Thyroid gland (tissue), 4 donors: ENCODE results near the gene KCNIP4.

Experiments used
- CTCF ChIP-seq, 6 experiments: fragments of 200-600 bp in 3 of 6; fragments of 450-650 bp in 3 of 6; sonication (generic) in 3 of 6; IDR thresholded peaks; one replicate each; pipeline ENCODE4 v1.5.1; 2016 to 2019; ENCODE audit warnings: antibody characterized with exemption in 6 of 6, mild to moderate bottlenecking in 2 of 6, inconsistent platforms in 1 of 6, moderate library complexity in 1 of 6
- POLR2A ChIP-seq, 2 donors: fragments of 450-650 bp; IDR thresholded peaks; one replicate each; pipeline ENCODE4 v1.6.1; 2017; ENCODE audit warnings: antibody characterized with exemption in 2 of 2, mild to moderate bottlenecking in 2 of 2, moderate library complexity in 1 of 2

DNA sequence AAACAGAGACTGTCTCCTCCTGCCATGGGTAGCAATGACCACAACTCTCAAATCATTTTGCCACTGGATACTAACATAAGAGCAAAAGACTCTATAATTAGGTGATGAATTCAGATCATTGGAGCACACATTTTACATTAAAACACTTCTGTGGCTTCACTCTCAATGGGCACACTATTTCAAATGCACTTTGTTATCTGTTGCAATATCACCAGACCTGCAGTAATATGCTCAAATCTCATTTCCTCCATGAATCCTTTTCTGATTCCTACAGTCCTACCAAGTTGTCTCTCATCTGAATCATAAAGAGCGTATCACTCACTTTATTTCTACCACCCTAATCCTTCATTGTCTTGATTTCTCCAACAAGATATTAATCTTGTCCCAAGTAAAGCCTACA lies 302.8 kb downstream of the KCNIP4 start:
- TF ChIP-seq CTCF (IDR thresholded peaks at IDR 0.05) (no peak), POLR2A (IDR thresholded peaks at IDR 0.05) (no peak)
